Measurements from ENCODE around the gene EYA2. TPM values are rescaled to one million over a fixed set of nuclear protein-coding genes. Genes with fewer than 3 reads are reported as not detected.

Gene EYA2
- total and polyA plus RNA-seq, 2 donors from 2014 or later, result 2.6 to 7.9 TPM

GRCh38 chr20:47108994-47109393 is 214.4 kb downstream of the EYA2 start:
- intact Hi-C loops (cut with DNase I), result no loop called here
- Histone ChIP-seq H3K27ac (ENCODE audit: low read depth in 2 of 2, low read length in 2 of 2) (no peak overlapping the region), H3K4me1 (ENCODE audit: control insufficient read depth in 2 of 3, insufficient read depth in 2 of 3, low read depth in 1 of 3, low read length in 3 of 3) (no peaks in the 10 kb centered on the region), H3K36me3 (ENCODE audit: control insufficient read depth in 2 of 3, insufficient read depth in 3 of 3, low read length in 3 of 3) (no peaks in the 10 kb centered on the region), H3K27me3 (ENCODE audit: control insufficient read depth, insufficient read depth, low read length) (no peaks in the 10 kb centered on the region), H3K9ac (ENCODE audit: low read length in 3 of 3) (no peak overlapping the region), H3K4me3 (ENCODE audit: low read length in 3 of 3) (no peak overlapping the region), H3K9me3 (ENCODE audit: control insufficient read depth in 2 of 3, insufficient read depth in 1 of 3, low read length in 3 of 3) (no peaks in the 10 kb centered on the region)
- no peak for FAIRE-seq
- TF ChIP-seq CTCF (IDR thresholded peaks at IDR 0.05; ENCODE audit: borderline replicate concordance, extremely low read depth, insufficient read depth), result no peak
- no peak for DNase-seq

- no peaks in the 10 kb centered on the region for H3K27me3 ChIP-seq (ENCODE audit: control insufficient read depth, insufficient read depth, low read length)
- intact Hi-C loops (cut with DNase I), result no loop called here
- no peaks in the 10 kb centered on the region for H3K36me3 ChIP-seq (ENCODE audit: control insufficient read depth in 2 of 3, insufficient read depth in 3 of 3, low read length in 3 of 3)
- FAIRE-seq (no peak), DNase-seq (no peak)
- TF ChIP-seq CTCF (IDR thresholded peaks at IDR 0.05; ENCODE audit: borderline replicate concordance, extremely low read depth, insufficient read depth), result no peak
- H3K9ac ChIP-seq (ENCODE audit: low read length in 3 of 3), result no peak overlapping the region
- no peak overlapping the region for H3K27ac ChIP-seq (ENCODE audit: low read depth in 2 of 2, low read length in 2 of 2)
- H3K4me1 ChIP-seq (ENCODE audit: control insufficient read depth in 2 of 3, insufficient read depth in 2 of 3, low read depth in 1 of 3, low read length in 3 of 3), result no peaks in the 10 kb centered on the region
- H3K4me3 ChIP-seq (ENCODE audit: low read length in 3 of 3), result no peak overlapping the region
- H3K9me3 ChIP-seq (ENCODE audit: control insufficient read depth in 2 of 3, insufficient read depth in 1 of 3, low read length in 3 of 3), result no peaks in the 10 kb centered on the region
These were observed 216.2 kb downstream of the EYA2 start for GRCh38 chr20:47110819-47111218.

GRCh38 chr20:47111576-47111975 is 216.9 kb downstream of the EYA2 start:
- H3K9me3 ChIP-seq (ENCODE audit: control insufficient read depth in 2 of 3, insufficient read depth in 1 of 3, low read length in 3 of 3), result no peaks in the 10 kb centered on the region
- no peak overlapping the region for H3K9ac ChIP-seq (ENCODE audit: low read length in 3 of 3)
- H3K4me1 ChIP-seq (ENCODE audit: control insufficient read depth in 2 of 3, insufficient read depth in 2 of 3, low read depth in 1 of 3, low read length in 3 of 3), result no peaks in the 10 kb centered on the region
- DNase-seq (no peak), FAIRE-seq (no peak)
- no peak overlapping the region for H3K4me3 ChIP-seq (ENCODE audit: low read length in 3 of 3)
- TF ChIP-seq CTCF (IDR thresholded peaks at IDR 0.05; ENCODE audit: borderline replicate concordance, extremely low read depth, insufficient read depth), result no peak
- intact Hi-C loops (cut with DNase I), result no loop called here
- no peaks in the 10 kb centered on the region for H3K27me3 ChIP-seq (ENCODE audit: control insufficient read depth, insufficient read depth, low read length)
- no peaks in the 10 kb centered on the region for H3K36me3 ChIP-seq (ENCODE audit: control insufficient read depth in 2 of 3, insufficient read depth in 3 of 3, low read length in 3 of 3)
- H3K27ac ChIP-seq (ENCODE audit: low read depth in 2 of 2, low read length in 2 of 2), result no peak overlapping the region

Measured in kidney (tissue), 14 donors.